Measurements from ENCODE around the gene RPL22L1.
"Not testable (repeated sequence)": the region's sequence is repeated elsewhere in the genome, so short reads cannot be mapped to it uniquely, and the experiment has no call there.

The RPL22L1 gene

DNA sequence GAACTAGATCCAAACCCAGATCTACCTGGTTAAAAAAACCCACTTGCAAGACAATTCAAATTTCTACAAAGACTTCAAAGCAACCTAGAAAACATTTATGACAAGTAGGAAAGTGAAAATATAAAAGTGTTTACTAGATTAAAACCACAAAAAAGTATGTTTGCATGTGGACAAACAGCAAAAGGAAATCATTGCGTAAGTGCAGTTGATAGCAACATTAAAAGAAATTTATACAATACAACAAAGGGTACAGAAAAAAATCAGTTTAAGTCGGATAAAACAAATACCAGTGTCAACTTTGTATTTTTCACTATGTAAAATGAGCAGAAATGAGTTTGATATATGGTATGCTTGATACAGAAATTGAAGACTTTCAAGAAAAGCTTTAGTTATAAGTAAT is 35.9 kb upstream of the RPL22L1 start:
- Histone ChIP-seq H3K9me3 (ENCODE audit: severe bottlenecking) (no peaks in the 10 kb centered on the region), H3K4me1 (ENCODE audit: insufficient read depth, poor library complexity, severe bottlenecking) (peaks cover 19% of the 10 kb centered on the region), H3K27ac (ENCODE audit: poor library complexity, severe bottlenecking) (no peak overlapping the region), H3K27me3 (ENCODE audit: insufficient read depth, poor library complexity, severe bottlenecking) (no peaks in the 10 kb centered on the region), H3K4me3 (ENCODE audit: severe bottlenecking) (no peak overlapping the region), H3K36me3 (ENCODE audit: low read depth) (peaks cover 6% of the 10 kb centered on the region; the same call in 1 of the 2 replicates)
- DNase-seq (ENCODE audit: low spot score) (no peak), ATAC-seq (ENCODE audit: low read depth) (no peak)
- TF ChIP-seq, protein P1, sequence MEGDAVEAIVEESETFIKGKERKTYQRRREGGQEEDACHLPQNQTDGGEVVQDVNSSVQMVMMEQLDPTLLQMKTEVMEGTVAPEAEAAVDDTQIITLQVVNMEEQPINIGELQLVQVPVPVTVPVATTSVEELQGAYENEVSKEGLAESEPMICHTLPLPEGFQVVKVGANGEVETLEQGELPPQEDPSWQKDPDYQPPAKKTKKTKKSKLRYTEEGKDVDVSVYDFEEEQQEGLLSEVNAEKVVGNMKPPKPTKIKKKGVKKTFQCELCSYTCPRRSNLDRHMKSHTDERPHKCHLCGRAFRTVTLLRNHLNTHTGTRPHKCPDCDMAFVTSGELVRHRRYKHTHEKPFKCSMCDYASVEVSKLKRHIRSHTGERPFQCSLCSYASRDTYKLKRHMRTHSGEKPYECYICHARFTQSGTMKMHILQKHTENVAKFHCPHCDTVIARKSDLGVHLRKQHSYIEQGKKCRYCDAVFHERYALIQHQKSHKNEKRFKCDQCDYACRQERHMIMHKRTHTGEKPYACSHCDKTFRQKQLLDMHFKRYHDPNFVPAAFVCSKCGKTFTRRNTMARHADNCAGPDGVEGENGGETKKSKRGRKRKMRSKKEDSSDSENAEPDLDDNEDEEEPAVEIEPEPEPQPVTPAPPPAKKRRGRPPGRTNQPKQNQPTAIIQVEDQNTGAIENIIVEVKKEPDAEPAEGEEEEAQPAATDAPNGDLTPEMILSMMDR (IDR thresholded peaks at IDR 0.05; ENCODE audit: poor library complexity, severe bottlenecking), result no peak

DNA sequence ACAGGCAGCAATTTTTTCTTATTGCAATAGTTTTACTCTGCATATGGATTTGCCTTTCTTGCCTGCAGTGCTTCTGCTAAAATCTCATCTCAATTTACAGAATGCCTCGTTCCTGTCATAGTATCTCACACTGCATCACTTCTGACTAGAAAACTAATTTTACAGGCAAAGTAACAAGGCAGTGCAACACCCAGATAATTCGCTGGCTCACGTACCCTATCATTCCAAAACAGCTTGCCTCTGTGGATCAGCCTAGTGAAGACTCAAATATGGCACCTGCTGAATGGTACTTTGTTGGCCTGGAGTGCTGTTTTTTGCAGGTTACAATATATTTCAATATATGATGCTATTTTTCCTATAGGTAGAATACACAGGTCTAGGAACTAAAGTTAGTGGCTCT is 33.1 kb upstream of the RPL22L1 start:
- Histone ChIP-seq H3K9me3 (ENCODE audit: severe bottlenecking) (no peaks in the 10 kb centered on the region), H3K4me1 (ENCODE audit: insufficient read depth, poor library complexity, severe bottlenecking) (peaks cover 12% of the 10 kb centered on the region), H3K36me3 (ENCODE audit: low read depth) (peaks cover 6% of the 10 kb centered on the region; the same call in 1 of the 2 replicates), H3K4me3 (ENCODE audit: severe bottlenecking) (no peak overlapping the region), H3K27ac (ENCODE audit: poor library complexity, severe bottlenecking) (no peak overlapping the region), H3K27me3 (ENCODE audit: insufficient read depth, poor library complexity, severe bottlenecking) (no peaks in the 10 kb centered on the region)
- no peak for DNase-seq (ENCODE audit: low spot score)
- no peak for ATAC-seq (ENCODE audit: low read depth)
- TF ChIP-seq, protein P1 (IDR thresholded peaks at IDR 0.05; ENCODE audit: poor library complexity, severe bottlenecking), result no peak

- Histone ChIP-seq H3K36me3 (ENCODE audit: low read depth) (no peaks in the 10 kb centered on the region), H3K27ac (ENCODE audit: poor library complexity, severe bottlenecking) (no peak overlapping the region), H3K9me3 (ENCODE audit: severe bottlenecking) (no peaks in the 10 kb centered on the region), H3K4me1 (ENCODE audit: insufficient read depth, poor library complexity, severe bottlenecking) (no peaks in the 10 kb centered on the region), H3K27me3 (ENCODE audit: insufficient read depth, poor library complexity, severe bottlenecking) (no peaks in the 10 kb centered on the region), H3K4me3 (ENCODE audit: severe bottlenecking) (no peak overlapping the region)
- TF ChIP-seq, protein P1 (IDR thresholded peaks at IDR 0.05; ENCODE audit: poor library complexity, severe bottlenecking), result no peak
- DNase-seq (ENCODE audit: low spot score), result no peak
- ATAC-seq (ENCODE audit: low read depth), result no peak
Observed at GRCh38 chr3:170899455-170899854, 29.5 kb upstream of the RPL22L1 start.

DNA sequence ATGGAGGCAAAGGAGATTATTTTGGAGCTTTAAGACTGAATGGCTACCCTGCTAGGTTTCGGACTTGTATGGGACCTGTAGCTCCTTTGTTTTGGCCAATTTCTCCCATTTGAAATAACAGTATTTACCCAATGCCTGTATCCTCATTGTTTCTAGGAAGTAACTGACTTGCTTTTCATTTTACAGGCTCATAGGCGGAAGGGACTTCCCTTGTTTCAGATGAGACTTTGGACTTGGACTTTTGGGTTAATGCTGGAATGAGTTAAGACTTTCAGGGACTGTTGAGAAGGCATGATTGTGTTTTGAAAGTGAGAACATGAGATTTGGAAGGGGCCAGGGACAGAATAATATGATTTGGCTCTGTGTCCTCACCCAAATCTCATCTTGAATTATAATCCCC is 28.0 kb upstream of the RPL22L1 start:
- TF ChIP-seq, protein P1 (IDR thresholded peaks at IDR 0.05; ENCODE audit: poor library complexity, severe bottlenecking), result no peak
- Histone ChIP-seq H3K4me1 (ENCODE audit: insufficient read depth, poor library complexity, severe bottlenecking) (no peaks in the 10 kb centered on the region), H3K9me3 (ENCODE audit: severe bottlenecking) (no peaks in the 10 kb centered on the region), H3K36me3 (ENCODE audit: low read depth) (0 out of 2 replicates have a peak, but pooled peaks cover 3% of the 10 kb centered on the region), H3K27me3 (ENCODE audit: insufficient read depth, poor library complexity, severe bottlenecking) (no peaks in the 10 kb centered on the region), H3K27ac (ENCODE audit: poor library complexity, severe bottlenecking) (no peak overlapping the region), H3K4me3 (ENCODE audit: severe bottlenecking) (no peak overlapping the region)
- ATAC-seq (ENCODE audit: low read depth), result no peak
- DNase-seq (ENCODE audit: low spot score), result no peak

DNA sequence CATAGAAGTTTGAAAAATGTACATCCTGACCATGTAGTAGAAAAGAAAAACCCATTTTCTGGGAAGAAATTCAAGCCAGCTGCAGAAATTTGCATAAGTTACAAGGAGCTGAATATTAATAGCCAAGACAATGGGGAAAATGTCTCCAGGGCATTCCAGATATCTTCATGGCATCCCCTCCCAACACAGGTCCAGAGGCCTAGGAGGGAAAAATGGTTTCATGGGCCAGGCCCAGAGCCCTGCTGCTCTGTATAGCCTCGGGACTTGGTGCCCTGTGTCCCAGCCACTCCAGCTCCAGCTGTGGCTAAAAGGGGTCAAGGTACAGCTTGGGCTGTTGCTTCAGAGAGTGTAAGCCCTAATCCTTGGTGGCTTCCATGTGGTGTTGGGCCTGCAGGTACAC is 27.2 kb upstream of the RPL22L1 start:
- H3K27ac ChIP-seq (ENCODE audit: poor library complexity, severe bottlenecking); H3K4me3 ChIP-seq (ENCODE audit: severe bottlenecking); H3K4me1 ChIP-seq (ENCODE audit: insufficient read depth, poor library complexity, severe bottlenecking); ATAC-seq (ENCODE audit: low read depth); DNase-seq (ENCODE audit: low spot score); H3K27me3 ChIP-seq (ENCODE audit: insufficient read depth, poor library complexity, severe bottlenecking); H3K36me3 ChIP-seq (ENCODE audit: low read depth); H3K9me3 ChIP-seq (ENCODE audit: severe bottlenecking): not testable (repeated sequence)
